ENCODE measurements around the gene FCHO1. TPM values are rescaled to one million over a fixed set of nuclear protein-coding genes. Genes with fewer than 3 reads are reported as not detected.

FCHO1 gene
- total RNA-seq, 2 experiments from 2014 or later, result 85.6 to 107 TPM

- Histone ChIP-seq H3K79me2 (ENCODE audit: insufficient read depth, low read depth, low read length) (peaks cover 45% of the 10 kb centered on the region), H3K27ac (ENCODE audit: low read depth, low read length, poor library complexity, severe bottlenecking) (peak overlapping the region; percentile 93), H3K4me3 (ENCODE audit: low read depth, low read length, poor library complexity, severe bottlenecking) (peak overlapping the region; percentile 54), H3K4me2 (ENCODE audit: low read length) (peak overlapping the region; percentile 80), H3K9me2 (ENCODE audit: insufficient read depth, low read length) (no peaks in the 10 kb centered on the region), H4K20me1 (ENCODE audit: insufficient read depth, low read length) (no peaks in the 10 kb centered on the region), H2AFZ (ENCODE audit: low read length) (no peak overlapping the region), H3K36me3 (ENCODE audit: insufficient read depth, low read length) (peaks cover 52% of the 10 kb centered on the region), H3K4me1 (ENCODE audit: insufficient read depth, low read length, poor library complexity, severe bottlenecking) (peaks cover 64% of the 10 kb centered on the region), H3K9me3 (ENCODE audit: low read length) (no peaks in the 10 kb centered on the region)
- CTCF ChIA-PET (ENCODE audit: unreplicated experiment), result interaction anchor here (0.7 to 1.9 kb wide), 7 partner anchors 13 to 258 kb away, joined by 3 to 7 read pairs (median 4); no protein-coding TSS in a partner anchor
- intact Hi-C loops (cut with micrococcal nuclease; ENCODE audit: unreplicated experiment), result loop anchor here (2.0 to 10.0 kb wide), 4 partner anchors 15 to 447 kb away; partner anchors contain the start of genes DDA1, MAST3 and MRPL34
- DNase-seq (ENCODE audit: low spot score), result peak; percentile 38
- TF ChIP-seq EZH2phosphoT487 (IDR thresholded peaks at IDR 0.05; ENCODE audit: borderline replicate concordance, low read depth, low read length) (no peak), CTCF (conservative IDR thresholded peaks at IDR 0.05; ENCODE audit: low read length) (no peak)
- POLR2A ChIA-PET, result interaction anchor here (0.6 to 1.3 kb wide), 3 partner anchors 13 to 65 kb away, joined by 3 to 7 read pairs (median 3); no protein-coding TSS in a partner anchor
- BruUV-seq (replicated peaks), result no TSS peak
Observed at GRCh38 chr19:17753976-17754375, 2.7 kb downstream of the FCHO1 start.

GRCh38 chr19:17754634-17755442 is 3.6 kb downstream of the FCHO1 start:
- Histone ChIP-seq H3K9me3 (ENCODE audit: low read length) (no peaks in the 10 kb centered on the region), H3K4me1 (ENCODE audit: insufficient read depth, low read length, poor library complexity, severe bottlenecking) (peaks cover 62% of the 10 kb centered on the region), H3K36me3 (ENCODE audit: insufficient read depth, low read length) (peaks cover 60% of the 10 kb centered on the region), H3K79me2 (ENCODE audit: insufficient read depth, low read depth, low read length) (peaks cover 36% of the 10 kb centered on the region), H3K4me2 (ENCODE audit: low read length) (peak overlapping the region; percentile 80), H4K20me1 (ENCODE audit: insufficient read depth, low read length) (no peaks in the 10 kb centered on the region), H3K9me2 (ENCODE audit: insufficient read depth, low read length) (no peaks in the 10 kb centered on the region), H3K27ac (ENCODE audit: low read depth, low read length, poor library complexity, severe bottlenecking) (peak overlapping the region; percentile 93), H3K4me3 (ENCODE audit: low read depth, low read length, poor library complexity, severe bottlenecking) (peak overlapping the region; percentile 54), H2AFZ (ENCODE audit: low read length) (no peak overlapping the region)
- no TSS peak for BruUV-seq (replicated peaks)
- intact Hi-C loops (cut with micrococcal nuclease; ENCODE audit: unreplicated experiment), result loop anchor here (2.0 to 10.0 kb wide), 4 partner anchors 16 to 448 kb away; partner anchors contain the start of genes DDA1, MAST3 and MRPL34
- POLR2A ChIA-PET, result interaction anchor here (0.6 to 1.3 kb wide), 2 partner anchors 12 to 34 kb away, joined by 3 to 7 read pairs; no protein-coding TSS in a partner anchor
- DNase-seq (ENCODE audit: low spot score), result peak; percentile 89
- CTCF ChIA-PET (ENCODE audit: unreplicated experiment), result interaction anchor here (0.5 to 1.9 kb wide), 11 partner anchors 9 to 259 kb away, joined by 3 to 7 read pairs (median 3); partner anchors contain the start of gene RPL18A
- TF ChIP-seq EZH2phosphoT487 (IDR thresholded peaks at IDR 0.05; ENCODE audit: borderline replicate concordance, low read depth, low read length), result no peak
- TF ChIP-seq CTCF (conservative IDR thresholded peaks at IDR 0.05; ENCODE audit: low read length), result peak; percentile 83

Measured in OCI-LY7 (cell line).